LNCaP clone FGC (cell line): ENCODE data around the gene SLC5A6.

ENCODE experiments used
- DNase-seq: peaks from one replicate; pipeline ENCODE4 v3.0.0-alpha.2; 2011; ENCODE audit warnings: low read depth
- H3K4me3 ChIP-seq: 2 replicates; pipeline ENCODE4 v1.5.1; 2011; ENCODE audit warnings: mild to moderate bottlenecking, low read depth, low read length, control low read depth
- TF ChIP-seq, protein P1 (sequence below): IDR thresholded peaks from 2 replicates; pipeline ENCODE4 v1.5.1; 2012; ENCODE audit warnings: mild to moderate bottlenecking; ENCODE audit not compliant: control insufficient read depth, insufficient read depth; ENCODE audit errors: extremely low read depth

SLC5A6 gene

DNA sequence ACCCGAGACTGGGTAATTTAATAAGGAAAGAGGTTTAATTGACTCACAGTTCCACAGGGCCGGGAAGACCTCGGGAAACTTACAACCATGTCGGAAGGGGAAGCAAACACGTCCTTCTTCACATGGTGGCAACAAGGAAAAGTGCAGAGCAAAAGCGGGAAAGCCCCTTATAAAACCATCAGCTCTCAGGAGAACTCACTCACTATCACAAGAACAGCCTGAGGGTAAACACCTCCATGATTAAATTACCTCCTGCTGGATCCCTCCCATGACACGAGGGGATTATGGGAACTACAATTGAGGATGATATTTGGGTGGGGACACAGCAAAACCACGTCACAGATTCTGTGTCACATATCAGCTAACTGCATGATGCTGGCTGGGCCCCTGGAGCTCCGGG is 51.9 kb downstream of the SLC5A6 start:
- no peak overlapping the region for H3K4me3 ChIP-seq
- no peak for DNase-seq
- TF ChIP-seq, protein P1, sequence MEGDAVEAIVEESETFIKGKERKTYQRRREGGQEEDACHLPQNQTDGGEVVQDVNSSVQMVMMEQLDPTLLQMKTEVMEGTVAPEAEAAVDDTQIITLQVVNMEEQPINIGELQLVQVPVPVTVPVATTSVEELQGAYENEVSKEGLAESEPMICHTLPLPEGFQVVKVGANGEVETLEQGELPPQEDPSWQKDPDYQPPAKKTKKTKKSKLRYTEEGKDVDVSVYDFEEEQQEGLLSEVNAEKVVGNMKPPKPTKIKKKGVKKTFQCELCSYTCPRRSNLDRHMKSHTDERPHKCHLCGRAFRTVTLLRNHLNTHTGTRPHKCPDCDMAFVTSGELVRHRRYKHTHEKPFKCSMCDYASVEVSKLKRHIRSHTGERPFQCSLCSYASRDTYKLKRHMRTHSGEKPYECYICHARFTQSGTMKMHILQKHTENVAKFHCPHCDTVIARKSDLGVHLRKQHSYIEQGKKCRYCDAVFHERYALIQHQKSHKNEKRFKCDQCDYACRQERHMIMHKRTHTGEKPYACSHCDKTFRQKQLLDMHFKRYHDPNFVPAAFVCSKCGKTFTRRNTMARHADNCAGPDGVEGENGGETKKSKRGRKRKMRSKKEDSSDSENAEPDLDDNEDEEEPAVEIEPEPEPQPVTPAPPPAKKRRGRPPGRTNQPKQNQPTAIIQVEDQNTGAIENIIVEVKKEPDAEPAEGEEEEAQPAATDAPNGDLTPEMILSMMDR, result no peak

DNA sequence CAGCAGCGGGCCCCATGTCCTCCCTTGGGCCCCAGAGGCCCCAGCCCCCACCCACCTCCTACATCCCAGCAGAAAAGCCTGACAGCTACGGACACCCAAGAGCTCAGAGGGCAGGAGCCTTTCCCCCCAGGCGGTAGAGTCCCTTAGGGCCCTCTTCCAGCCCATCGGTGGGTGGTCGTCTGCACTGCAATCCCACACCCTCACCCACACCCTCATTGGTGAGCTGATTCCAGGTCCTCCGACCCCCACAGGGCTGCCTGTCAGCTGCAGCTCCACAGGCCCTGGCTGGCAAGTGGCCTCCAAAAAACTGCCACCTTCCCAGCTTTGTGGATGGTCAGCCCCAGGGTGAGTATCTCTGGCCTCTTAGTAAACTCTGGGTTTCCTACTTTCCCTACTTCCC is 52.8 kb downstream of the SLC5A6 start:
- TF ChIP-seq, protein P1, result no peak
- DNase-seq, result no peak

DNA sequence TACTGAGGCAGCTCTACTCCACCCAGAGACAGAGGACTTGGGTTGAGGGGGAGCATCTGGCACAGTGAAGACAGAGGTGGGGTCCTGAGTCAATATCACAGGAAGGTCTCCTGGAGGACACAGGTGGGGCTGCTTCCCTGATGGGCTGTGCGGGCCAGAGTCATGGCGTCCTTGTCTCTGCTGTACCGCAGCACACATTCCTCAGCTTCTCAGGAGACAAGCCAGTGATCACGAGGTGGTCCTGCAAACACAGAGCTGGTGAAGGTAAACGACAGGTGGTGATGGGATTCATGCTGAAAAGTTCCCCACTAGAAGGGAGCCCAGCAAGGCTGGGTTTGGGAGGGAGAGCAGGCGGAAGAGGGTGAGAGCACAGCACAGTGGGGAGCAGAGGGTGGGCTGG is 53.6 kb downstream of the SLC5A6 start:
- TF ChIP-seq, protein P1, result no peak
- DNase-seq, result no peak
- no peak overlapping the region for H3K4me3 ChIP-seq

More for the DNA sequence above, 52.8 kb downstream of the SLC5A6 start:
- H3K4me3 ChIP-seq, result no peak overlapping the region

GRCh38 chr2:27155069-27155520 is 57.0 kb downstream of the SLC5A6 start:
- no peak overlapping the region for H3K4me3 ChIP-seq
- TF ChIP-seq, protein P1, result no peak
- no peak for DNase-seq

- no peak for DNase-seq
- no peak overlapping the region for H3K4me3 ChIP-seq
- TF ChIP-seq, protein P1, result no peak
Observed at GRCh38 chr2:27154488-27154887, 57.6 kb downstream of the SLC5A6 start.

DNA sequence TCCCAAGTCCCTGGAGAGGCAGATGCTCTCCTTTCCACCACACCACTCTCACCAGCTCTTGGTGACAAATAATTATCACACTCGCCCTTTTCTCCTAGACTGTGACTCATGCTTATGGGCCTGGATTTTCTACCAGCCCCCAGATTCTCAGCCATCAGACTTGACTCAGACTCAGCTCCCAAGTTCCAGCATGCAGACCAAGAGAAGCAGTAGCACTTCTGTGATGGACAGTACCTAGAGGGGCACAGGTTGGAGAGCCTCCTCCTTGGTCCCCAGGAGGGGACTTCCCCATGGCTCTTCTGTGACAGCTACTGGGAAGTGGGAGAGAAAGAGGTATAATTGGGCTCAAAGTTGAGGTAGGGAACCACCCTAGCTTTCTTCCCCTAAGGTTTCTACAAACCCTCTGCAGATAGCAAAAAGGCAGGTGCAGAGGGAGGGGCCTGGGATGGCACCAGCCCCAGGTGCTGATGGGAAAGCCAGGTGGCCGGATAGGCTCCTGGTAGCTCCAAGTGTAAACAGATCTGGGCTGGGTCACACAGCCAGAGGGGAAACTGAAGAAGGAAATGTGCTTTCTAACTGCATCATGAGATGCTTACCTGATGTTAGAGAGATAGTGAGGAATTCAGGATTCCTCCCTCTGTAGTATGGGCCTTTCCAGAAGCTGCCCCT is 59.1 kb downstream of the SLC5A6 start:
- TF ChIP-seq, protein P1, result no peak
- no peak for DNase-seq
- no peak overlapping the region for H3K4me3 ChIP-seq

GRCh38 chr2:27152102-27152795 is 59.8 kb downstream of the SLC5A6 start:
- no peak for DNase-seq
- TF ChIP-seq, protein P1, result no peak

More at GRCh38 chr2:27152102-27152795, 59.8 kb downstream of the SLC5A6 start:
- no peak overlapping the region for H3K4me3 ChIP-seq
